GM18502 (cell line): ENCODE results near the gene ST6GALNAC3.

Source experiments
- ATAC-seq: cut with Tn5 transposase; IDR thresholded peaks from one replicate; pipeline ENCODE4 v1.9.1; 2021; ENCODE audit warnings: mild to moderate bottlenecking; ENCODE audit not compliant: unreplicated experiment, poor library complexity

ST6GALNAC3 gene

GRCh38 chr1:76274302-76274701, 199.8 kb downstream of the ST6GALNAC3 start:
- ATAC-seq: no peak

DNA sequence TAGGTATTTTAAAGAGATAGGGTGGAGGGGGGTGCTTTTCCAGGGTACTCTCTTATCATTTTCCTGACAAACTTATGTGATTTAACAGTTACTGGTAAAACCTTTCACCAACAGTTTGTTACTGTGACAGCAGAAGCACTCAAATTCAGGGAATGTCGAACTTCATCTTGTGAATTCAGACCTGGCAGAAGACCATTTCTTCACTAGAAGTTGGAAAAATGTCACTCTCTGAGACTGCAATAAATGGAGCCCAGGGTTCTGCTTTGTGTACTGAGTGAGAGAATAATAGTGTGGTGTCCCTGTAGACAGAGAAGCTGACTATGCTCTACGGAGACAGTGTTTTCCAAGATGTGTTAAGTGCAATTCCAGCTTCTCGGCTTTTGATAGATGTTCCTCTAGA, 200.2 kb downstream of the ST6GALNAC3 start:
- ATAC-seq: no peak

DNA sequence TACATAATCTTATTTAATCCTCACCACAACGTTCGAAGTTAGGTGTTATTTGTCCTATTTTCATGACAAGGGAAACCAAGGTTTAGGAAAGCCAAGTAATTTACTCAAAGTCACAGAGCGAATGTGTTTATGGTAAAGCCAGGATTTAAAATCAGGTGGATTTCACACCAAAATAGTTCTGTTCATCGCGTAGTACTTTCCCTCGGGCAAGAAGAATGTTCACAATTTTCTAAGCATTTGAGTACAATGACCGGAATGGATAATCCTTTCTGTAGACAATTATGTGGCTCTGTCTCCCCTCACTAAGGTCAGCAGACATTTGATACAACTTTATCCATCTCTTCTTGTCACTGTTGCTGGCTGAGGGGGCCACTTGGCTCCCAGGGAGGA, 204.2 kb downstream of the ST6GALNAC3 start:
- ATAC-seq: no peak

DNA sequence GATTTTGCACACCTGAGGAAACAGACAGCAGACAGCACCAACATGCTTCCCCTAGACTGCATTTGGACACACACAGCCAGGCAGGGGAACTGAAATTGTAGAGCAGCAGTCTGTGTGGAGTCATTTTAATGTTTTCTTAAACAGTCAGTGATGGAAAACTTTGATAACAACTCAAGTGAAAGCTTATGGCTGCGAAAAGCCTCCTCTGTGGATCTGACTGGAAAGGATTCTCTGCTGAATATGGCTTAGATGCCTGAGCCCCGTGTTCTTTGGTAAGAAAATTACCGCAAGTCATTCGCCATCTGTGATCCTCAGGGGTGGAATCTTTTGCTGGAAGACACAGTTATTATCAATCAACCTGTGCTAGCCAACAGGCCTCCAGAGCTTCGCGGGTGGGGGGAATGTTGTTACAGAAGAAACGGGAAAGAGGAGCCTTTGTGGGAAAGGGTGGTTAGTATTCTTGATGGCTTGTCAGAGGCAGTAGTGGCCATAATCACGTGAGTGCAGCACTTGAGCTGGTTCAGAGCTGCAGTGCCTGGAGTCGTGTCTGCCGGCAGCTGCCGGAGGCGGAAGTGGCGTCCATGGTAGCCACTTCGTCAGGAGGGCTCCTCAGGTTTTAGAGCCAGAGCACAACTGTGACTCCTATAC, 204.7 kb downstream of the ST6GALNAC3 start:
- ATAC-seq: no peak

DNA sequence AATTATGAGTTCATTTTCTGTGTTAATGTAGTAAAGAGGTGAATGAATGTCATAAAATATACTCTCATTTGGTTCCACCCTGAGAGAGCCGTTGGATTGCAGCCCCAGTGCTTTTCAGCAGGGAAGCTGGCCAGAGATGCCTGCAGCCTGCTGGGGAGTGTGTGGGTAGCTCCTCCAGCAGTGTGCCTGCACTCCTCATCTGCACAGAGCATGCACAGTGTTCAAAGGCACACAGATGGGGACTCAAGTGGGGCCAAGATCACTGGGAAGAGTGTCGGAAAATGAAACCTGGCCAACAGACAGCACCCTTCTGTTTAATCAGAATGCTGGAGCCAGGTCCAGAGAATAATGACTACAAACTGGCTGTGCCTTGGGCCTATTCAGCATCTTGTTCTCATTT, 206.8 kb downstream of the ST6GALNAC3 start:
- ATAC-seq: no peak

- ATAC-seq: no peak
Measured at GRCh38 chr1:76284842-76285241, 210.3 kb downstream of the ST6GALNAC3 start.

GRCh38 chr1:76285578-76286135, 211.1 kb downstream of the ST6GALNAC3 start:
- no peak for ATAC-seq

GRCh38 chr1:76287917-76288316, 213.4 kb downstream of the ST6GALNAC3 start:
- no peak for ATAC-seq

DNA sequence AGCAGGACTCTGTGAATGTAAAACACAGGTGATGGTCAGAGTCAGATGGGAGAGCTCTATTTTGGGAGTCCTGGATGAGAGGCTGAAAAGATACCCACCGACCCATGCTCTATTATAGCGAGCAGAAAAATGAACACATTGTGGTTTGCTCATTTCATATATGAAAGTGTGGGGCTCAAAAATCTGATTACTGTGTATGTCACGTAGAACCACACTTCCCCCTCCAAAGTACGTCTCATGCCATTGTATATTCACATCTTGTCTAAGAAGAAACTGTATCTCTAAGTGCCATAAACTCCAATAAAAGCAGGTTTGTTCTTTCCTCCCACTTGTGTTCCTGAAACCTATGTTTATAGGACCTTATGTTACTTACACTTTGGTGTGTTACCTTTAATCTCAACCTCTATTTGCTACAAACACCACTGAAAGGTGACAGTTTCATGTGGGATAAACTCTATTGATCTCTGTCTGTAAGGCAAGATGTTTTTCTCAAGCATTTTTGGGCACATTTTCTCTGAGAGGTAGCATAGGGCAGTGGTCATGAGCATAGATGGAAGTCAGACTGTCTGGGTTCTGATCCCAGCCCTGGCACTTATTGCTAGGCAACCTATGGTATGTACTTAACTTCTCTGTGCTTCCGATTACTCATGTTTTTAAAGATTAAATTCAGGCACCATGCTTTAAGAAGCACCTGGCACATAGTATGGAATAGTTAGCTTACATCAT, 214.4 kb downstream of the ST6GALNAC3 start:
- no peak for ATAC-seq

- ATAC-seq: no peak
Measured at GRCh38 chr1:76289692-76290091, 215.1 kb downstream of the ST6GALNAC3 start.

DNA sequence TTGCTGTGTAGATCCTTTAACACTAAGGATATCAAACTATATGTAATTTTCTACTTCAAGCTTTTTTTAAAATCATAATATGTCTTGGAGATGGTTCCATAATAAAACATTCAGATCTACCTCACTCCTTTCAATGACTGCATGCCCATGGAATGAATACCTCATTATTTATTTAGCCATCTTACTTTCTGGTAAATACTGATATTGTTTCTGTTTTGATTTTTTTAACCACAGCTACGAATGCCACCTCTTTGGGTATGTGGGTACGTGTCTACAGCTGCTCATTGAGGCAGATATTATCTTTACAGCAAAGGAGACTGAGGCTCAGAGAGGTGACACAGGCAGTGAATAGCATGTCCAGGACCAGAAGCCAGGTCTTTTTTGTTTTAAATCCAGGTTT, 215.7 kb downstream of the ST6GALNAC3 start:
- ATAC-seq: no peak

- ATAC-seq: no peak
Measured at GRCh38 chr1:76291191-76291590, 216.6 kb downstream of the ST6GALNAC3 start.

GRCh38 chr1:76291737-76292136, 217.2 kb downstream of the ST6GALNAC3 start:
- no peak for ATAC-seq

DNA sequence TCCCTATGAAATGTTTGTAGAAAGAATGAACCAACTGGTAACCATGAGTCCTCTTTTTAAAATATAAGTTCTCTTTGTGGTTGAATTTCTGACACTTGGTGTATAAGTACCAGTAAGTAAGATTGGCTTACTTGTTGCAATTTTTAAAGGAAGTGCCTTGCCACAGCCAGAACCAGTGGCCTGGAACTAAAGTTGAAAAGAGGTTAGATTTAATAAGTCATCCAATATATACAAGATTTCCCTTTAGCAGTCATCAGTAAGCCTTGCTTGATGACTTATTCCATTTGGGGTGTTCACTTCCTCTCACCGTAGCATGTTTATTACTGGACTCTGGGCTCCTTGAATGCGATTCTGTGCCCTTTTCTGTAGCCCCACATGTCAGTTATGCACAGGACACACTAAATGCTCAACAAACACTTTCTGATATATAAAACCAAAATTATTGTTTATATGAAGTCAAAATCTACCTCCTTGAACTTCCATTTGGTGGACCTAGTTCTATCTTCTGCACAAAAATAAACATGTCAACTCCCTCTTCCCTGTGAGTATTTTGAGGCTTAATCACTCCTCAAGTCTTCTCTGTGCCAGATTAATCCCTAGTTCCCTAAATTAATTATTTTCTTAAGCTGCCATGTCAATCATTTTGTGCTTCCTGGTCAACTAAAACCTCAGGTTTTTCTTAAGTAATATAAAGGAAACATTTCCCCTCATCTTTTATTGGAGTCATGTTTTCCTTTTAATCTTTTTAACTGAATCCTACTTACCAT, 218.1 kb downstream of the ST6GALNAC3 start:
- no peak for ATAC-seq

- no peak for ATAC-seq
Measured at GRCh38 chr1:76293831-76294230, 219.3 kb downstream of the ST6GALNAC3 start.

GRCh38 chr1:76294482-76295194, 220.1 kb downstream of the ST6GALNAC3 start:
- ATAC-seq: peak; percentile 90

- ATAC-seq: no peak
Measured at GRCh38 chr1:76298399-76298798, 223.9 kb downstream of the ST6GALNAC3 start.

DNA sequence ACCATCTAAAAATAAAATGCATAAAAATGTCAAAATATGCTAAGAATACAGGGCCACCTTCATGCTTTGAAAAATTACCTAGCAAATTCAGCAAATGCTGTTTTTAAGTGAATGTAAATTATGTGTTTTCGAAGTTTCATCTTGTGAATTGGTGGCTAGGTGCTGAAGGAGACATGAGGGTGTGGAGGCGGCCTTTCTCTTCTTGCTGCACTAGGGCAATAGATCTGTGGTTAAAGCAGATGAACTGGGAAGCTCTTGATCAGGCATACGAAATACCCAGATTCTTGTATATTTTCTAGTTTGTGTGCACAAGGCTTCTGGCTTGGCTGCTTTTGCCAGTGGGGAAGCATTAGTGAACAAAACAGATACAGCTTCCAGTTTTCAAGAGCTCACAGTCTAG, 224.5 kb downstream of the ST6GALNAC3 start:
- no peak for ATAC-seq

DNA sequence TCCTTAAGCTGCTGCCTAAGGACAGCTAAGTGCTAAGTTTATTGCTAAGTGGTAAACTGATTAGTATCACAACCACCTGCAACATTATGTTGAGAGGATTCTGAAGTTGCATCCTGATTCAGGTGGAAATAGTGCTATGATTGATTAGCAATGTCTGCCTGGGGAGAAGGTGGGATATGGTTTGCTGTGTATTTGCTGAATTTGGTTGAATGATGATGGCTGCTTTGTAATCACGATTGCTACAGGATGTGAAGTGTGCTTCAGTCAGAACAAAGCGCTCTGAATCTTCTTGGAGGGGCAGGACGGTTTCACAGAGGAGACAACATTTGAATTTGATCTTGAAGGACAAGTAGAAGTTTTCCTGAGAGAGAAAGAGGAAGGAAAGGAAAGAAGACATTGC, 226.0 kb downstream of the ST6GALNAC3 start:
- ATAC-seq: no peak

- no peak for ATAC-seq
Measured at GRCh38 chr1:76302711-76303339, 228.3 kb downstream of the ST6GALNAC3 start.
